ENCODE data around the gene EDARADD. TPM values are rescaled to one million over a fixed set of nuclear protein-coding genes. Genes with fewer than 3 reads are reported as not detected.
"Not testable (repeated sequence)": the region's sequence is repeated elsewhere in the genome, so short reads cannot be mapped to it uniquely, and the experiment has no call there.

EDARADD gene
- total RNA-seq: 2.6 and 3.5 TPM in 2 replicates

GRCh38 chr1:236393681-236394481, at the start of gene EDARADD:
Gene EDARADD, plus strand, starts transcription at chr1:236394286. Its CDS starts 159 bp downstream, at chr1:236394445.
- H3K4me3 ChIP-seq (ENCODE audit: low read depth, low read length): peak within 1 kb of the TSS; percentile 82
- H3K36me3 ChIP-seq (ENCODE audit: control insufficient read depth, insufficient read depth, low read length): no peaks in the 10 kb centered on the region
- TF ChIP-seq CTCF (IDR thresholded peaks at IDR 0.05; ENCODE audit: insufficient read depth, low read length, severe bottlenecking): no peak
- no peak for FAIRE-seq
- DNase-seq (ENCODE audit: low read depth): peak; percentile 35
- H3K27me3 ChIP-seq (ENCODE audit: control insufficient read depth, insufficient read depth, low read length): no peaks in the 10 kb centered on the region

- no peak for TF ChIP-seq CTCF (IDR thresholded peaks at IDR 0.05; ENCODE audit: insufficient read depth, low read length, severe bottlenecking)
- peak; percentile 10 for DNase-seq (ENCODE audit: low read depth)
- no peak for FAIRE-seq
- no peaks in the 10 kb centered on the region for H3K27me3 ChIP-seq (ENCODE audit: control insufficient read depth, insufficient read depth, low read length)
- no peak overlapping the region for H3K4me3 ChIP-seq (ENCODE audit: low read depth, low read length)
- H3K36me3 ChIP-seq (ENCODE audit: control insufficient read depth, insufficient read depth, low read length): no peaks in the 10 kb centered on the region
These were observed 48.4 kb upstream of the EDARADD start for GRCh38 chr1:236345728-236346127.

- FAIRE-seq (no peak), DNase-seq (ENCODE audit: low read depth) (no peak)
- Histone ChIP-seq H3K27me3 (ENCODE audit: control insufficient read depth, insufficient read depth, low read length) (no peaks in the 10 kb centered on the region), H3K36me3 (ENCODE audit: control insufficient read depth, insufficient read depth, low read length) (no peaks in the 10 kb centered on the region), H3K4me3 (ENCODE audit: low read depth, low read length) (no peak overlapping the region)
- no peak for TF ChIP-seq CTCF (IDR thresholded peaks at IDR 0.05; ENCODE audit: insufficient read depth, low read length, severe bottlenecking)
These were observed 46.0 kb upstream of the EDARADD start for GRCh38 chr1:236348071-236348470.

GRCh38 chr1:236350308-236350707, 43.8 kb upstream of the EDARADD start:
- FAIRE-seq: no peak
- Histone ChIP-seq H3K27me3 (ENCODE audit: control insufficient read depth, insufficient read depth, low read length) (no peaks in the 10 kb centered on the region), H3K36me3 (ENCODE audit: control insufficient read depth, insufficient read depth, low read length) (no peaks in the 10 kb centered on the region), H3K4me3 (ENCODE audit: low read depth, low read length) (no peak overlapping the region)
- DNase-seq (ENCODE audit: low read depth): no peak
- TF ChIP-seq CTCF (IDR thresholded peaks at IDR 0.05; ENCODE audit: insufficient read depth, low read length, severe bottlenecking): no peak

GRCh38 chr1:236351875-236352573, 42.1 kb upstream of the EDARADD start:
- H3K36me3 ChIP-seq (ENCODE audit: control insufficient read depth, insufficient read depth, low read length): no peaks in the 10 kb centered on the region
- no peak overlapping the region for H3K4me3 ChIP-seq (ENCODE audit: low read depth, low read length)
- FAIRE-seq: no peak
- DNase-seq (ENCODE audit: low read depth): no peak
- H3K27me3 ChIP-seq (ENCODE audit: control insufficient read depth, insufficient read depth, low read length): no peaks in the 10 kb centered on the region
- TF ChIP-seq CTCF (IDR thresholded peaks at IDR 0.05; ENCODE audit: insufficient read depth, low read length, severe bottlenecking): no peak

- not testable (repeated sequence) for DNase-seq (ENCODE audit: low read depth); H3K36me3 ChIP-seq (ENCODE audit: control insufficient read depth, insufficient read depth, low read length); FAIRE-seq; H3K4me3 ChIP-seq (ENCODE audit: low read depth, low read length); H3K27me3 ChIP-seq (ENCODE audit: control insufficient read depth, insufficient read depth, low read length)
These were observed 41.3 kb upstream of the EDARADD start for GRCh38 chr1:236352747-236353146.
